GM12865 (cell line): ENCODE measurements around the gene PPP2R2C.

Experiments
- DNase-seq: peaks from one replicate; pipeline ENCODE4 v3.0.0; 2010; ENCODE audit warnings: low read depth
- H3K4me3 ChIP-seq: 2 replicates; pipeline ENCODE4 v1.5.1; 2011; ENCODE audit warnings: mild to moderate bottlenecking, low read depth, low read length, control low read depth
- TF ChIP-seq, protein P1 (sequence below): IDR thresholded peaks from 2 replicates; pipeline ENCODE4 v1.5.1; 2011; ENCODE audit warnings: low read length, control low read depth, low read depth, inconsistent platforms; ENCODE audit not compliant: insufficient read depth; ENCODE audit errors: missing control alignments

The PPP2R2C gene

DNA sequence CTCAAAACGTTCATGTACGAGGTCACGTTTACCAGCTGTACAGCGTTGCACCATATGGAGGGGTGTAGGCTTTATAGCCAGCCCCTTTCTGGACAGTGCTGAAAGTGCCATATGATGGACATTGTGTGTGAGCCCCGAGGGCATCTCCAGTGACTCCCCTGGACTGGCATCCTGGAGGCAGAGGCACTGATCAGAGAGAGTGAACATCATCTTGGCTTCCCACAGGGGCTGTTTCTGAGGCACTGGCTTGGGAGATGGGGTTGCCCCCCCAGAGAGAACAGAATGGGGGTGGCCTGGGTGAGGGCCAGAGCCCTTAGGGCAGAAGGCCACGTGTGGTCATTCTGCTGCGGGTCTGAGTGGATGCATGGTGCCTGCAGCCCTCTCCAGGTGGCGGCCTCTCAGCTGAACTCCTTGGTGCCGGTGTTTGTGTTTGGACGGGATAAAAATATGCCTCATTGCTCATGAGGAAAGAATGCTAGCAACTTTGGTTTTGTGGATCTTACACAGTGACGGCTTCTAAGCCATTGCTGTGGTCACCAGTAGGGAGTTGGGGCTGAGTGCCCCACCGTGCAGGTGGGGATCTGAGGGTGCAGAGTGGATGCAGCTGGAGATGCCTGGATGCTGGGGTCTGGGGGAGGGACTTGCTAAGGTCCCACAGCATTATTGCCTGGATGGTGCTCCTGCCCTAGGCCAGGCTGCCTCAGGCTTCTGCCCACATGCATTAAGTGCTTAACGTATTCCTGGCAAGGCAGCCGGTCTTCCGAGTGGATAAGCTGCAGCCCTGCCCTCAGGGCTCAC lies 199.4 kb downstream of the PPP2R2C start:
- no peak overlapping the region for H3K4me3 ChIP-seq
- no peak for DNase-seq
- TF ChIP-seq, protein P1, sequence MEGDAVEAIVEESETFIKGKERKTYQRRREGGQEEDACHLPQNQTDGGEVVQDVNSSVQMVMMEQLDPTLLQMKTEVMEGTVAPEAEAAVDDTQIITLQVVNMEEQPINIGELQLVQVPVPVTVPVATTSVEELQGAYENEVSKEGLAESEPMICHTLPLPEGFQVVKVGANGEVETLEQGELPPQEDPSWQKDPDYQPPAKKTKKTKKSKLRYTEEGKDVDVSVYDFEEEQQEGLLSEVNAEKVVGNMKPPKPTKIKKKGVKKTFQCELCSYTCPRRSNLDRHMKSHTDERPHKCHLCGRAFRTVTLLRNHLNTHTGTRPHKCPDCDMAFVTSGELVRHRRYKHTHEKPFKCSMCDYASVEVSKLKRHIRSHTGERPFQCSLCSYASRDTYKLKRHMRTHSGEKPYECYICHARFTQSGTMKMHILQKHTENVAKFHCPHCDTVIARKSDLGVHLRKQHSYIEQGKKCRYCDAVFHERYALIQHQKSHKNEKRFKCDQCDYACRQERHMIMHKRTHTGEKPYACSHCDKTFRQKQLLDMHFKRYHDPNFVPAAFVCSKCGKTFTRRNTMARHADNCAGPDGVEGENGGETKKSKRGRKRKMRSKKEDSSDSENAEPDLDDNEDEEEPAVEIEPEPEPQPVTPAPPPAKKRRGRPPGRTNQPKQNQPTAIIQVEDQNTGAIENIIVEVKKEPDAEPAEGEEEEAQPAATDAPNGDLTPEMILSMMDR, result no peak

DNA sequence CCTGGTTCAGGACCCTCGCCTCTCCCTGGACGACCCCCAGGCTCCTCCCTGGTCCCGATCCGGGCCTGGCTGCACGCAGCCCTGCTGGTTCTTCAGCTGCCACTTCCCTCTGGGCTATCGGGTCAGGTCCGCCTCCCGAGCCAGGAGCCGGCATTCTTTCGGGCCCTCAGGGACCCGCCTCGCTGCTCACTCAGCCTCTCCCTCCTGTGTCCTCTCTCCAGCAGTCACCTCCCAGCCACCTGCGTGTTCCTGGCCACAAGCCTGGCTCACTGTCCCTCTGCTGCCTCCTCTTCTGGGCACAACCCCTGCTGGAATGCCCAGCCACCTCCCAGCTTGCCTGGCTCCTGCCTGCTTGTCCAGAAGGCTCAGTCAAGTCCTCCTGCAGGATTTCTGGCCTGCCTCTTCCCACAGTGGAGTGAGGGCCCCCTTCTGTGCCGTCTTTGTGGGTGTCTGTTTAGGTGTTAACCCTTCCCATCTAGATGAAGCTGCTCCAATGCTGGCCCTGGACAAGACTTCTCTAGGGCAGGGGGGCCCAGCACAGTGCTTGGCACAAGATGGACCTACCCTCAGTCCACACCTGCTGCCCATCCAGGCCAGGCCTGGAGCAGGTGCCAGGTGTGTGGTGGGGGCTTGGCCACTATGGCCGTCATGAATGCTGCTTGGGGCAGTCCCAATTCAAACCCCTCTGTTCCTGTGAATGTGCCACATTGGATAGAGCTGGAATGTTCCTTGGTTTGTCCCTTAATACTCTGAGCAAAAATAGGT lies 200.5 kb downstream of the PPP2R2C start:
- H3K4me3 ChIP-seq, result no peak overlapping the region
- TF ChIP-seq, protein P1, result no peak
- no peak for DNase-seq

DNA sequence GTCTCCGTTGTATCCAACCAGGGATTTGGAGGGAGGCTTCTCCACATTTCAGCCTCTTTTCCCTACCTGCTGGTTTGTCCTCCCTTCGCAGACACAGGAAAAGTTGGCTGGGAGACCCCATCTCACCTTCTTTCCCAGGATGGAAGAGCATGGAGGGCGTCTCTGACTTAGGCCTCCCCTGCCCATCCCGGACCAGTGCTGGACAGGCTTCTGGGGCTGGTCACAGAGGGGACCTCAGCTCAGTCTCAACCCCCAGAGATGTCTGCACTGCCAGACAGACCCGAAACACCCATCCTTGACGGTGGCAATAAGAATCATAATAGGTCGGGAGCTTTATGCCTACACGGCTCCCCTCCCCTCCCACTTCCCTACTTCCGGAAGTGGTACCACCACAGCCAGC lies 201.2 kb downstream of the PPP2R2C start:
- TF ChIP-seq, protein P1, result no peak
- DNase-seq, result no peak
- H3K4me3 ChIP-seq, result no peak overlapping the region

DNA sequence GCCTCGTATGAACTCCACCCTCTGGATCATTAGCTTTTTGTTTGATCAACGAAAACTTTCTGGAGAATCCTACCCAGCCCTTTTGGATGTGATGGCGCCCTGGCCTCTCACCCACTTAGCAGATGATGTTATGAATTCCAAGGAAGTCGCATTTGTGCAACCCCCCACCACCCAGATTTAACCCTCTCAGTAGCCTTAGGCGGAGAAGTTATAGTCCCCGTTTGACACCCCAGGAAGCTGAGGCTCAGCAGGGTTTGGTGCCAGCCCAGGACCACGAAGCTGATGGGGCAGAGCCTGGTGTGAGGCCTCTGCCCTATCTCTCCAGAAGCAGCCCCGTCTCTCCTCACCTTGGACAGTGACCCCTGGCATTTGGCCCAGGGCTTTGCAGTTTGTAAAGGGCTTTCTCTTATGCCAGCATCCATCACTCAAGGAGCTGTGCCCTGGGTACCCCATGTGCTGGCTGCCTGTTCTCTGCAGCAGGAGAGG lies 201.7 kb downstream of the PPP2R2C start:
- H3K4me3 ChIP-seq, result no peak overlapping the region
- no peak for DNase-seq
- TF ChIP-seq, protein P1, result no peak
